SK-N-SH (cell line): Measurements from ENCODE around the gene SND1. TPM values are rescaled to one million over a fixed set of nuclear protein-coding genes. Genes with fewer than 3 reads are reported as not detected.
A peak's percentile ranks its signal among the peaks of the same experiment; 100 is the strongest.

ENCODE experiments used
- CTCF ChIA-PET: fragments of 300-600, 350-600 bp; formaldehyde crosslinking; extraction: SDS; loops from one replicate; lab custom pipeline; 2021; lab: Yijun Ruan, JAX
- POLR2A ChIA-PET: fragments of 350-600 bp; sonication (Branson Sonifier 250); formaldehyde crosslinking; extraction: SDS; loops from one replicate; lab custom pipeline; 2020; ENCODE audit warnings: antibody characterized with exemption, inconsistent platforms; lab: Yijun Ruan, JAX
- DNase-seq: peaks from one replicate; pipeline ENCODE4 v3.0.0; 2012
- H2AFZ ChIP-seq: fragments of 200-600 bp; sonication (generic); 2 replicates; pipeline ENCODE4 v1.8.1; 2016; ENCODE audit warnings: antibody characterized with exemption, mild to moderate bottlenecking, low read depth
- H3F3A ChIP-seq: fragments of 200-600 bp; sonication (generic); replicated peaks from 2 replicates; pipeline ENCODE3; 2016; ENCODE audit warnings: antibody characterized with exemption, mild to moderate bottlenecking; ENCODE audit not compliant: insufficient read depth
- H3K27ac ChIP-seq, 2 experiments: fragments of 200-500 bp in 1 of 2; fragments of 200-600 bp in 1 of 2; sonication (Bioruptor generic) in 1 of 2; sonication (generic), shearing (Covaris generic) in 1 of 2; 2 replicates each; pipeline versions ENCODE4 v1.5.1 to v1.6.1; 2014 to 2016; ENCODE audit warnings: low read depth in 2 of 2, inconsistent platforms in 1 of 2, low read length in 1 of 2, mild to moderate bottlenecking in 1 of 2, mixed read lengths in 1 of 2
- H3K27me3 ChIP-seq: fragments of 200-600 bp; sonication (generic), shearing (Covaris generic); 2 replicates; pipeline ENCODE4 v1.6.1; 2016; ENCODE audit warnings: mixed run types; ENCODE audit not compliant: insufficient read depth
- H3K36me3 ChIP-seq, 2 experiments: fragments of 200-500 bp in 1 of 2; fragments of 200-600 bp in 1 of 2; sonication (Bioruptor generic) in 1 of 2; sonication (generic) in 1 of 2; replicated peaks in 1 of 2; 2 replicates each; pipeline versions ENCODE3 to v1.5.1; 2014 to 2016; ENCODE audit warnings: low read length in 1 of 2, mild to moderate bottlenecking in 1 of 2; ENCODE audit not compliant: insufficient read depth in 2 of 2, control insufficient read depth in 1 of 2
- H3K4me1 ChIP-seq, 2 experiments: fragments of 200-500 bp in 1 of 2; fragments of 200-600 bp in 1 of 2; sonication (Bioruptor generic) in 1 of 2; sonication (generic), shearing (Covaris generic) in 1 of 2; 2 replicates each; pipeline versions ENCODE4 v1.5.1 to v1.6.1; 2014 to 2016; ENCODE audit warnings: low read depth in 1 of 2, low read length in 1 of 2, mixed run types in 1 of 2; ENCODE audit not compliant: insufficient read depth in 2 of 2, control insufficient read depth in 1 of 2
- H3K4me2 ChIP-seq: fragments of 200-600 bp; sonication (generic), shearing (Covaris generic); 2 replicates; pipeline ENCODE4 v1.6.1; 2017; ENCODE audit warnings: mixed run types
- H3K4me3 ChIP-seq, 2 experiments: fragments of 200-500 bp in 1 of 2; fragments of 200-600 bp in 1 of 2; sonication (Bioruptor generic) in 1 of 2; sonication (generic), shearing (Covaris generic) in 1 of 2; 2 replicates each; pipeline versions ENCODE4 v1.5.1 to v1.8.1; 2014 to 2016; ENCODE audit warnings: low read depth in 2 of 2, inconsistent platforms in 1 of 2, low read length in 1 of 2, mild to moderate bottlenecking in 1 of 2, mixed read lengths in 1 of 2, moderate library complexity in 1 of 2
- H3K79me2 ChIP-seq: fragments of 200-600 bp; sonication (generic); 2 replicates; pipeline ENCODE4 v1.8.1; 2017; ENCODE audit warnings: mild to moderate bottlenecking; ENCODE audit not compliant: insufficient read depth
- H3K9ac ChIP-seq: fragments of 200-600 bp; sonication (generic); 2 replicates; pipeline ENCODE4 v1.6.1; 2017; ENCODE audit warnings: mixed run types
- H3K9me2 ChIP-seq: fragments of 200-600 bp; sonication (generic); 2 replicates; pipeline ENCODE4 v1.6.1; 2017; ENCODE audit warnings: mixed run types
- H3K9me3 ChIP-seq: fragments of 200-600 bp; sonication (generic); 2 replicates; pipeline ENCODE4 v1.6.1; 2017; ENCODE audit warnings: mixed run types, mild to moderate bottlenecking, moderate library complexity
- H4K20me1 ChIP-seq: fragments of 200-600 bp; sonication (generic); 2 replicates; pipeline ENCODE4 v1.6.1; 2017; ENCODE audit warnings: mild to moderate bottlenecking, mixed run types; ENCODE audit not compliant: insufficient read depth
- CTCF ChIP-seq: fragments of 200-600 bp; sonication (generic); IDR thresholded peaks from 2 replicates; pipeline ENCODE4 v1.6.1; 2017; ENCODE audit warnings: antibody characterized with exemption, mild to moderate bottlenecking, moderate library complexity
- FOSL2 ChIP-seq: IDR thresholded peaks from 2 replicates; pipeline ENCODE4 v1.4.0; 2012; ENCODE audit warnings: low read depth, mild to moderate bottlenecking, moderate library complexity, borderline replicate concordance
- GABPA ChIP-seq: IDR thresholded peaks from 2 replicates; pipeline ENCODE4 v1.4.0; 2012; ENCODE audit warnings: low read depth, mild to moderate bottlenecking
- RAD21 ChIP-seq: IDR thresholded peaks from 2 replicates; pipeline ENCODE4 v1.6.1; 2012; ENCODE audit warnings: mild to moderate bottlenecking, low read length
- RFX5 ChIP-seq: IDR thresholded peaks from 2 replicates; pipeline ENCODE4 v1.6.1; 2012; ENCODE audit warnings: mild to moderate bottlenecking, improper control_type of control experiment, low read length
- TAF1 ChIP-seq: IDR thresholded peaks from 2 replicates; pipeline ENCODE4 v1.6.1; 2012; ENCODE audit warnings: low read depth, mild to moderate bottlenecking, low read length, moderate library complexity, borderline replicate concordance
- WGBS: methylation state at CpG from one replicate; pipeline ENCODE4 v1.1.6; 2017; ENCODE audit warnings: low lambda C conversion rate; 5-methylcytosine and 5-hydroxymethylcytosine counted together
- polyA plus RNA-seq, 3 experiments: library from polyadenylated mRNA; depleted of rRNA; stranded (reverse); fragments of >200 nt; gene quantifications; 2 replicates each; pipeline ENCODE4 v1.2.3, GENCODE V29; 2012
- TF ChIP-seq, protein P1 (sequence below): IDR thresholded peaks from 2 replicates; pipeline ENCODE4 v1.4.0; 2012; ENCODE audit warnings: low read depth

The SND1 gene
- polyA plus RNA-seq, 1 of the 3 experiments (the other 2 are of a cell fraction): 165 TPM

DNA sequence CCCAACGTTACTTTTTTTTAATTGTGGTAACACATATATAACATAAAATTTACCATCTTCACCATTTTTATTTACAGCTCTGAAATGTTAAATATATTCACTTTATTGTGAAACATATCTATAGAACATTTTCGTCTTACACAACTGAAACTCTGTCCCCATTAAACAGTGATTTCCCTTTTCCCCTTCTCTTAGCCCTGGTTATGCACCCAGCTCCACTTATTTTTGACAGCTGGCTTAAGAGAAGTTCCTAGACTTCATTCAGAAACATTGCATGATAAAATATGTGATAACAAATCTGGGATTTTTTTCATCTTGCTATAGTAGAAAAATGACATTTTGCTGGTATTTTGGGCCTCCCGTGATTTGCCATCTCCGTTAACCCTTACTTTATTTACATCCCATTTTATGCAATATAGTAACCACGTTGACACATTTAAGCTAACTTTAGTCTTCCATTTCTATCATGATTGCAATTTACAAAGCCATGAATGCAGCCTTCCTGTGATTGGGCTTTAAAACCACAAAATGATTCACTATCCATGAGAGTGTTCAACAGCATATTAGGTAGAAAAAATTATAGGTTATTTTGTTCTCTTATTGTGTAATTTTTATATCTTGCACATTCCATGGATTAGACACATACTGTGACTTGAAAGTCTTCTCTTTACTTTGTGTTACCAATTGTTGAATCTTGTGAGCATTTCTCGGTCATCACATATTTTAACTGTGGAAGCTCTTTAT lies 139.6 kb downstream of the SND1 start:
- H3K9ac ChIP-seq: no peak overlapping the region
- H3K4me1 ChIP-seq: peaks cover 12 to 19% of the 10 kb centered on the region in 2 experiments; a peak in 2 of 4 replicates
- 90% methylated on average over 6 of the region's 6 CpGs for WGBS
- H3K4me3 ChIP-seq: no peak overlapping the region
- peaks cover 87% of the 10 kb centered on the region for H3K79me2 ChIP-seq
- TF ChIP-seq GABPA (no peak), TAF1 (no peak), RFX5 (no peak)
- TF ChIP-seq, protein P1, sequence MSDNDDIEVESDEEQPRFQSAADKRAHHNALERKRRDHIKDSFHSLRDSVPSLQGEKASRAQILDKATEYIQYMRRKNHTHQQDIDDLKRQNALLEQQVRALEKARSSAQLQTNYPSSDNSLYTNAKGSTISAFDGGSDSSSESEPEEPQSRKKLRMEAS: no peak
- ChIA-PET CTCF (interaction anchor here (0.8 to 4.0 kb wide), 25 partner anchors 8 to 417 kb away, joined by 3 to 17 read pairs (median 4); no protein-coding TSS in a partner anchor), POLR2A (interaction anchor here (0.7 kb wide), 1 partner anchor 18 kb away, joined by 3 read pairs; no protein-coding TSS in a partner anchor)
- no peak overlapping the region for H3K4me2 ChIP-seq
- no peak overlapping the region for H3K27ac ChIP-seq
- no peaks in the 10 kb centered on the region for H3K9me3 ChIP-seq
- no peaks in the 10 kb centered on the region for H3K27me3 ChIP-seq
- H3K9me2 ChIP-seq: no peaks in the 10 kb centered on the region
- H3K36me3 ChIP-seq: no peaks in the 10 kb centered on the region
- peaks cover 2% of the 10 kb centered on the region for H3F3A ChIP-seq
- no peak for DNase-seq
- H4K20me1 ChIP-seq: peaks cover 77% of the 10 kb centered on the region
- no peak overlapping the region for H2AFZ ChIP-seq

DNA sequence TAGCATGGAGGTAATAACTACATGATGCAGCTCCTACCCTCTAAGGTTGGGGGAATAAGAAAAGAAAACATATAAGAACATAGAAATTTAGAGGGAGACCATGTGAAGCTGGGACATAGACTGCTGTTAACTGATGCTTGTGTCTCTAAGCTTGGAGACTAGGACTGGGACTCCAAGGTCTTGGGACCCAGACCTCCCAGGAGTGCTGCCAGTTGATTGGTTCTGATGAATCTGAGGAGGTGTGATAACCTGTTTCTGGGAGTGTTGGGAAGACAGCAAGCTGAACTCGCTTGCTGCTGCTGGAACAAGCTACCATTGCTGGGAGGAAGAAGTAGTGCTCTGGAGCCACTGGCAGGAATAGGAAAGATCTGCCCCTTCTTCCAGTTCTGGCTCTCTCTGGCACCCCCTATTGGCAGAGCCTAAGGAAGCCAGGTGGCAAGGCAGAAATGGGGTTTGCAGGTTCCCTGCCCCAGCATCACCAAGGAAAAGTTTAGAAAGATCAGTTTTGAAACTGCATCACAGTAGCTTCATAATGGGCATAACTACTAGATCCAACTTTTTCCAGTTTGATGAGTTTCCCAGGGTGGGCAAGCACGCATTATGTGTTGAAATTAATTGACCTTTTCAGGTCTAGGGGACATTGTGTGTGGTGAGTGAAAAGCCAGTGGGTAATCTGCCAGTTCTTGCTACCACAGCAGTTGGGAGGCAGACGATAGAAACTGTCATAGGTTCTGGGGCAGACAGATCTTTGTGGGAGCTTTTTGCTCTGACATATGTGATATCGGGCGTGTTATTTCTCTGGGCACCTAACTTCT lies 140.7 kb downstream of the SND1 start:
- ChIA-PET POLR2A (no interaction called here), CTCF (interaction anchor here (0.6 to 3.8 kb wide), 29 partner anchors 9 to 417 kb away, joined by 3 to 17 read pairs (median 4); no protein-coding TSS in a partner anchor)
- H3K4me3 ChIP-seq: no peak overlapping the region
- no peak overlapping the region for H2AFZ ChIP-seq
- H3K9me2 ChIP-seq: no peaks in the 10 kb centered on the region
- peaks cover 75% of the 10 kb centered on the region for H4K20me1 ChIP-seq
- H3K9me3 ChIP-seq: no peaks in the 10 kb centered on the region
- H3K4me1 ChIP-seq: peaks cover 12% of the 10 kb centered on the region in 2 experiments; a peak in 2 of 4 replicates
- peaks cover 87% of the 10 kb centered on the region for H3K79me2 ChIP-seq
- H3K36me3 ChIP-seq: no peaks in the 10 kb centered on the region
- no peak for TF ChIP-seq FOSL2
- TF ChIP-seq CTCF: peak; percentile 63
- TF ChIP-seq RAD21: peak; percentile 35; the same call in 1 of the 2 replicates
- no peaks in the 10 kb centered on the region for H3F3A ChIP-seq
- no peaks in the 10 kb centered on the region for H3K27me3 ChIP-seq
- H3K9ac ChIP-seq: no peak overlapping the region
- 95% methylated on average over 5 of the region's 5 CpGs for WGBS
- no peak overlapping the region for H3K4me2 ChIP-seq
- no peak for DNase-seq
- peak overlapping the region in 1 of 2 experiments; percentile 16; a peak in 1 of 4 replicates for H3K27ac ChIP-seq
